Mucosa of stomach (tissue), 1 donor: ENCODE results near the gene FPGS.

ENCODE experiments used
- H3K27me3 ChIP-seq: one replicate; pipeline ENCODE4 v1.7.0; 2013; ENCODE audit warnings: mild to moderate bottlenecking, low read length; ENCODE audit not compliant: control insufficient read depth, insufficient read depth
- H3K36me3 ChIP-seq: one replicate; pipeline ENCODE4 v1.7.0; 2013; ENCODE audit warnings: low read length; ENCODE audit not compliant: control insufficient read depth, insufficient read depth
- H3K4me1 ChIP-seq: one replicate; pipeline ENCODE4 v1.7.0; 2013; ENCODE audit warnings: mild to moderate bottlenecking, low read length; ENCODE audit not compliant: control insufficient read depth, insufficient read depth
- H3K4me3 ChIP-seq: one replicate; pipeline ENCODE4 v1.7.0; 2013; ENCODE audit warnings: low read length
- H3K9ac ChIP-seq: one replicate; pipeline ENCODE4 v1.7.0; 2013; ENCODE audit warnings: mild to moderate bottlenecking, low read length, moderate library complexity
- H3K9me3 ChIP-seq: one replicate; pipeline ENCODE4 v1.7.0; 2013; ENCODE audit warnings: mild to moderate bottlenecking, low read length, moderate library complexity; ENCODE audit not compliant: control insufficient read depth
- donor health status: Pancreatic carcinoma.

The FPGS gene

GRCh38 chr9:127783111-127784008 lies 19.3 kb upstream of the FPGS start:
- peaks cover 6% of the 10 kb centered on the region for H3K36me3 ChIP-seq
- H3K9ac ChIP-seq: no peak overlapping the region
- no peak overlapping the region for H3K4me3 ChIP-seq
- no peaks in the 10 kb centered on the region for H3K9me3 ChIP-seq
- H3K4me1 ChIP-seq: peaks cover 24% of the 10 kb centered on the region
- no peaks in the 10 kb centered on the region for H3K27me3 ChIP-seq

- Histone ChIP-seq H3K36me3 (peaks cover 21% of the 10 kb centered on the region), H3K9ac (peak overlapping the region; percentile 54), H3K9me3 (no peaks in the 10 kb centered on the region), H3K27me3 (no peaks in the 10 kb centered on the region), H3K4me3 (peak overlapping the region; percentile 47), H3K4me1 (peaks cover 19% of the 10 kb centered on the region)
Observed at GRCh38 chr9:127785023-127785932, 17.4 kb upstream of the FPGS start.

GRCh38 chr9:127785933-127786772 lies 16.5 kb upstream of the FPGS start, which contains the start of gene CDK9:
CDK9 (plus strand) TSS chr9:127786034; CDS start chr9:127786149, 115 bp downstream.
- Histone ChIP-seq H3K9me3 (no peaks in the 10 kb centered on the region), H3K4me1 (peaks cover 19% of the 10 kb centered on the region), H3K27me3 (no peaks in the 10 kb centered on the region), H3K4me3 (peak within 1 kb of the TSS; percentile 81), H3K9ac (peak within 1 kb of the TSS; percentile 86), H3K36me3 (peaks cover 24% of the 10 kb centered on the region)

- H3K36me3 ChIP-seq: peaks cover 24% of the 10 kb centered on the region
- peak overlapping the region; percentile 86 for H3K9ac ChIP-seq
- peak overlapping the region; percentile 81 for H3K4me3 ChIP-seq
- H3K4me1 ChIP-seq: peaks cover 19% of the 10 kb centered on the region
- H3K9me3 ChIP-seq: no peaks in the 10 kb centered on the region
- no peaks in the 10 kb centered on the region for H3K27me3 ChIP-seq
Observed at GRCh38 chr9:127786773-127787104, 15.9 kb upstream of the FPGS start.

- H3K27me3 ChIP-seq: no peaks in the 10 kb centered on the region
- H3K36me3 ChIP-seq: peaks cover 24% of the 10 kb centered on the region
- H3K9ac ChIP-seq: no peak overlapping the region
- H3K4me3 ChIP-seq: no peak overlapping the region
- H3K9me3 ChIP-seq: no peaks in the 10 kb centered on the region
- peaks cover 19% of the 10 kb centered on the region for H3K4me1 ChIP-seq
Observed at GRCh38 chr9:127788337-127789011, 14.2 kb upstream of the FPGS start.

- Histone ChIP-seq H3K27me3 (no peaks in the 10 kb centered on the region), H3K4me1 (peaks cover 17% of the 10 kb centered on the region), H3K9me3 (no peaks in the 10 kb centered on the region), H3K36me3 (peaks cover 24% of the 10 kb centered on the region), H3K4me3 (no peak overlapping the region), H3K9ac (no peak overlapping the region)
Observed at GRCh38 chr9:127789179-127789578, 13.5 kb upstream of the FPGS start.

- H3K4me1 ChIP-seq: peaks cover 12% of the 10 kb centered on the region
Observed at GRCh38 chr9:127790094-127790855, 12.4 kb upstream of the FPGS start.

GRCh38 chr9:127791085-127791484 lies 11.6 kb upstream of the FPGS start:
- H3K4me1 ChIP-seq: peaks cover 17% of the 10 kb centered on the region
- peaks cover 24% of the 10 kb centered on the region for H3K36me3 ChIP-seq
- no peak overlapping the region for H3K9ac ChIP-seq
- H3K4me3 ChIP-seq: no peak overlapping the region
- no peaks in the 10 kb centered on the region for H3K9me3 ChIP-seq
- no peaks in the 10 kb centered on the region for H3K27me3 ChIP-seq

More at GRCh38 chr9:127790094-127790855, 12.4 kb upstream of the FPGS start:
- no peak overlapping the region for H3K4me3 ChIP-seq
- H3K27me3 ChIP-seq: no peaks in the 10 kb centered on the region
- H3K9ac ChIP-seq: no peak overlapping the region
- peaks cover 24% of the 10 kb centered on the region for H3K36me3 ChIP-seq
- H3K9me3 ChIP-seq: no peaks in the 10 kb centered on the region

- Histone ChIP-seq H3K4me3 (no peak overlapping the region), H3K9me3 (no peaks in the 10 kb centered on the region), H3K4me1 (peaks cover 19% of the 10 kb centered on the region), H3K36me3 (peaks cover 19% of the 10 kb centered on the region), H3K27me3 (no peaks in the 10 kb centered on the region), H3K9ac (no peak overlapping the region)
Observed at GRCh38 chr9:127792417-127793031, 10.2 kb upstream of the FPGS start.

- Histone ChIP-seq H3K4me3 (no peak overlapping the region), H3K9me3 (no peaks in the 10 kb centered on the region), H3K27me3 (no peaks in the 10 kb centered on the region), H3K9ac (no peak overlapping the region), H3K36me3 (peaks cover 18% of the 10 kb centered on the region), H3K4me1 (peaks cover 19% of the 10 kb centered on the region)
Observed at GRCh38 chr9:127793093-127793708, 9.5 kb upstream of the FPGS start.
